HCT116 (cell line): ENCODE data around the gene OSBPL1A. TPM values are rescaled to one million over a fixed set of nuclear protein-coding genes. Genes with fewer than 3 reads are reported as not detected.

Source experiments
- ATAC-seq: fragments of 200-7000 bp; cut with Tn5 transposase; 2 replicates; pipeline ENCODE4 v1.9.1; 2020; ENCODE audit warnings: mild to moderate bottlenecking, moderate library complexity
- BruUV-seq: library from RNA; stranded (reverse); fragments of 400-500 nt; replicated peaks from 2 replicates; lab custom pipeline; 2021; lab: Mats Ljungman, UMichigan
- CTCF ChIA-PET: fragments of 300-600 bp; sonication (Branson Sonifier 250); formaldehyde crosslinking; loops from one replicate; lab custom pipeline; 2021; ENCODE audit warnings: antibody characterized with exemption; lab: Charles Lee
- POLR2A ChIA-PET: fragments of 300-600, 350-600 bp; sonication (Branson Sonifier 250); formaldehyde crosslinking; loops from one replicate; lab custom pipeline; 2021; ENCODE audit warnings: antibody characterized with exemption; lab: Charles Lee
- RAD21 ChIA-PET, 2 experiments: fragments of 300-600 bp; sonication (Branson Sonifier 250); formaldehyde crosslinking; loops; one replicate each; lab custom pipeline; 2023; ENCODE audit warnings: low total read pairs in 2 of 2; ENCODE audit not compliant: uncharacterized antibody in 2 of 2, unreplicated experiment in 2 of 2, low non-redundant PET in 1 of 2; lab: Charles Lee
- DNase-seq: peaks from one replicate; pipeline ENCODE4 v3.0.0-alpha.2; 2010; ENCODE audit warnings: low read depth, low spot score
- H2AFZ ChIP-seq: fragments of 200-600 bp; shearing (Covaris generic), sonication (generic); 2 replicates; pipeline ENCODE4 v1.6.1; 2017; ENCODE audit warnings: low read depth, mixed run types, mixed read lengths, antibody characterized with exemption, low read length; ENCODE audit not compliant: poor library complexity, severe bottlenecking
- H3K27ac ChIP-seq: 2 replicates; pipeline ENCODE4 v1.5.1; 2012; ENCODE audit warnings: low read depth, low read length
- H3K27me3 ChIP-seq: fragments of 200-600 bp; sonication (generic); 2 replicates; pipeline ENCODE4 v1.6.1; 2016; ENCODE audit warnings: mixed run types, low read length, mixed read lengths; ENCODE audit not compliant: insufficient read depth
- H3K36me3 ChIP-seq, 2 experiments: fragments of 200-500 bp in 1 of 2; fragments of 200-600 bp in 1 of 2; sonication (Bioruptor generic) in 1 of 2; sonication (generic) in 1 of 2; 2 replicates each; pipeline versions ENCODE4 v1.5.1 to v1.6.1; 2014 to 2016; ENCODE audit warnings: low read length in 2 of 2, inconsistent platforms in 1 of 2, mixed read lengths in 1 of 2, mixed run types in 1 of 2; ENCODE audit not compliant: insufficient read depth in 2 of 2, control insufficient read depth in 1 of 2
- H3K4me1 ChIP-seq, 2 experiments: fragments of 200-600 bp in 1 of 2; sonication (generic) in 1 of 2; 2 replicates each; pipeline versions ENCODE4 v1.5.1 to v1.6.1; 2012 to 2017; ENCODE audit warnings: low read length in 2 of 2, inconsistent platforms in 1 of 2, mild to moderate bottlenecking in 1 of 2, mixed read lengths in 1 of 2, mixed run types in 1 of 2, moderate library complexity in 1 of 2; ENCODE audit not compliant: insufficient read depth in 2 of 2, control insufficient read depth in 1 of 2
- H3K4me2 ChIP-seq: fragments of 200-600 bp; sonication (generic); 2 replicates; pipeline ENCODE4 v1.6.1; 2017; ENCODE audit warnings: mixed run types, low read length, mixed read lengths
- H3K4me3 ChIP-seq, 2 experiments: fragments of 200-600 bp in 1 of 2; sonication (generic) in 1 of 2; replicated peaks in 1 of 2; 2 replicates each; pipeline ENCODE4 v1.5.1; 2011 to 2016; ENCODE audit warnings: low read length in 2 of 2, control low read depth in 1 of 2, low read depth in 1 of 2, mild to moderate bottlenecking in 1 of 2, mixed read lengths in 1 of 2, mixed run types in 1 of 2
- H3K79me2 ChIP-seq: fragments of 200-600 bp; sonication (generic); 2 replicates; pipeline ENCODE4 v1.6.1; 2017; ENCODE audit warnings: mild to moderate bottlenecking, mixed run types, low read length, moderate library complexity, mixed read lengths; ENCODE audit not compliant: insufficient read depth
- H3K9ac ChIP-seq: fragments of 200-600 bp; sonication (generic); 2 replicates; pipeline ENCODE4 v1.6.1; 2016; ENCODE audit warnings: low read length, mixed read lengths
- H3K9me2 ChIP-seq: fragments of 200-600 bp; sonication (generic), shearing (Covaris generic); 2 replicates; pipeline ENCODE4 v1.6.1; 2017; ENCODE audit warnings: mixed run types, mild to moderate bottlenecking, moderate library complexity; ENCODE audit not compliant: insufficient read depth
- H3K9me3 ChIP-seq, 2 experiments: fragments of 200-500 bp in 1 of 2; fragments of 200-600 bp in 1 of 2; sonication (Bioruptor generic) in 1 of 2; sonication (generic) in 1 of 2; 2 replicates each; pipeline ENCODE4 v1.6.1; 2014 to 2017; ENCODE audit warnings: low read length in 2 of 2, mixed read lengths in 2 of 2, inconsistent platforms in 1 of 2, low read depth in 1 of 2, mild to moderate bottlenecking in 1 of 2, mixed run types in 1 of 2, moderate library complexity in 1 of 2; ENCODE audit not compliant: control insufficient read depth in 1 of 2, insufficient read depth in 1 of 2
- H4K20me1 ChIP-seq: fragments of 200-600 bp; sonication (generic), shearing (Covaris generic); 2 replicates; pipeline ENCODE4 v1.6.1; 2017; ENCODE audit warnings: mixed run types, mild to moderate bottlenecking, moderate library complexity; ENCODE audit not compliant: insufficient read depth
- ATF3 ChIP-seq: IDR thresholded peaks from 2 replicates; pipeline ENCODE4 v1.6.1; 2012
- CEBPB ChIP-seq: IDR thresholded peaks from 2 replicates; pipeline ENCODE4 v1.6.1; 2012; ENCODE audit warnings: low read depth
- ELF1 ChIP-seq: IDR thresholded peaks from 2 replicates; pipeline ENCODE4 v1.6.1; 2012; ENCODE audit warnings: low read depth, borderline replicate concordance
- EZH2 ChIP-seq: fragments of 200-600 bp; sonication (generic); IDR thresholded peaks from 2 replicates; pipeline ENCODE4 v1.6.1; 2017; ENCODE audit warnings: antibody characterized with exemption, mixed run types
- JUND ChIP-seq: IDR thresholded peaks from 2 replicates; pipeline ENCODE4 v1.6.1; 2012
- MAX ChIP-seq: IDR thresholded peaks from 2 replicates; pipeline ENCODE4 v1.6.1; 2012
- POLR2A ChIP-seq: IDR thresholded peaks from 2 replicates; pipeline ENCODE4 v1.7.0; 2011; ENCODE audit warnings: borderline replicate concordance; ENCODE audit not compliant: insufficient read depth, insufficient read length; ENCODE audit errors: extremely low read depth
- POLR2AphosphoS5 ChIP-seq: IDR thresholded peaks from 2 replicates; pipeline ENCODE4 v1.6.1; 2011; ENCODE audit warnings: mild to moderate bottlenecking, low read depth, low read length, moderate library complexity
- RAD21 ChIP-seq: IDR thresholded peaks from 2 replicates; pipeline ENCODE4 v1.6.1; 2012; ENCODE audit warnings: low read depth, mild to moderate bottlenecking
- SP1 ChIP-seq: IDR thresholded peaks from 2 replicates; pipeline ENCODE4 v1.6.1; 2012; ENCODE audit warnings: low read depth
- SRF ChIP-seq: IDR thresholded peaks from 2 replicates; pipeline ENCODE4 v1.6.1; 2012; ENCODE audit warnings: low read depth
- TCF7L2 ChIP-seq: IDR thresholded peaks from 2 replicates; pipeline ENCODE4 v1.7.0; 2011; ENCODE audit warnings: borderline replicate concordance, inconsistent platforms; ENCODE audit not compliant: insufficient read depth, insufficient read length; ENCODE audit errors: extremely low read depth
- ZBTB33 ChIP-seq: IDR thresholded peaks from 2 replicates; pipeline ENCODE4 v1.6.1; 2011; ENCODE audit warnings: mild to moderate bottlenecking, low read length, moderate library complexity; ENCODE audit not compliant: insufficient replicate concordance; ENCODE audit errors: extremely low read depth
- ZNF274 ChIP-seq: fragments of 200-500 bp; sonication (Bioruptor generic); IDR thresholded peaks from 2 replicates; pipeline ENCODE4 v1.6.1; 2014; ENCODE audit warnings: mild to moderate bottlenecking, low read depth, low read length, inconsistent platforms
- intact Hi-C: fragments of 100-400 bp; cut with micrococcal nuclease; formaldehyde crosslinking; loops from 2 replicates; pipeline ENCODE4 v1.10.0; 2022
- total RNA-seq: library from RNA; stranded (reverse); gene quantifications from one replicate; pipeline ENCODE4 v1.2.1, GENCODE V29; 2021; ENCODE audit not compliant: unreplicated experiment

The OSBPL1A gene
- total RNA-seq, 1 experiment from 2014 or later = 18.9 TPM

- no peak overlapping the region for H2AFZ ChIP-seq
- no peaks in the 10 kb centered on the region for H3K36me3 ChIP-seq
- H3K4me2 ChIP-seq = no peak overlapping the region
- H3K9me3 ChIP-seq = no peaks in the 10 kb centered on the region
- H3K79me2 ChIP-seq = peaks cover 20% of the 10 kb centered on the region
- CTCF ChIA-PET = no interaction called here
- RAD21 ChIA-PET = no interaction called here
- H3K4me1 ChIP-seq = no peaks in the 10 kb centered on the region
- no peak for ATAC-seq
- POLR2A ChIA-PET = no interaction called here
- no peaks in the 10 kb centered on the region for H4K20me1 ChIP-seq
- H3K9ac ChIP-seq = no peak overlapping the region
- H3K4me3 ChIP-seq = no peak overlapping the region
- intact Hi-C loops = no loop called here
- no peaks in the 10 kb centered on the region for H3K9me2 ChIP-seq
- TF ChIP-seq TCF7L2 = no peak
- H3K27me3 ChIP-seq = no peaks in the 10 kb centered on the region
- H3K27ac ChIP-seq = no peak overlapping the region
- BruUV-seq = no TSS peak
- DNase-seq = no peak
Observed at GRCh38 chr18:24249716-24250115, 147.9 kb downstream of the OSBPL1A start.

GRCh38 chr18:24248359-24248758 is 149.3 kb downstream of the OSBPL1A start:
- no peak for TF ChIP-seq ATF3
- TF ChIP-seq ELF1 = no peak
- TF ChIP-seq ZBTB33 = no peak
- TF ChIP-seq RAD21 = no peak
- no peak for TF ChIP-seq MAX
- no peak for TF ChIP-seq SP1
- TF ChIP-seq CEBPB = no peak
- no peak for TF ChIP-seq ZNF274
- TF ChIP-seq JUND = no peak
- no peak for TF ChIP-seq POLR2A
- no peak for TF ChIP-seq SRF
- no peak for TF ChIP-seq EZH2
- TF ChIP-seq POLR2AphosphoS5 = no peak
- CTCF ChIA-PET = no interaction called here
- no peak for DNase-seq

More at GRCh38 chr18:24248359-24248758, 149.3 kb downstream of the OSBPL1A start:
- Histone ChIP-seq H2AFZ (no peak overlapping the region), H3K36me3 (no peaks in the 10 kb centered on the region), H3K4me2 (no peak overlapping the region), H3K4me3 (no peak overlapping the region), H4K20me1 (no peaks in the 10 kb centered on the region), H3K9me2 (no peaks in the 10 kb centered on the region), H3K27ac (no peak overlapping the region), H3K9me3 (no peaks in the 10 kb centered on the region), H3K79me2 (peaks cover 13% of the 10 kb centered on the region; the same call in 1 of the 2 replicates), H3K4me1 (no peaks in the 10 kb centered on the region), H3K9ac (no peak overlapping the region), H3K27me3 (no peaks in the 10 kb centered on the region)
- intact Hi-C loops = no loop called here
- no TSS peak for BruUV-seq
- POLR2A ChIA-PET = no interaction called here
- RAD21 ChIA-PET = no interaction called here
- ATAC-seq = no peak
